Activated T-cell treated with anti-CD3 and anti-CD28 coated beads, Interleukin-2, amount 50 U/mL, for 72 hours (primary cell): ENCODE measurements around the gene EIF4G2. TPM values are rescaled to one million over a fixed set of nuclear protein-coding genes. Genes with fewer than 3 reads are reported as not detected.

Experiments
- ATAC-seq, 2 donors: fragments of 150-1000 bp; cut with Tn5 transposase; replicated peaks in 1 of 2; 2 replicates each; pipeline ENCODE4 v1.10.0; 2021; ENCODE audit warnings: moderate library complexity in 2 of 2, mild to moderate bottlenecking in 1 of 2
- DNase-seq, 2 donors: peaks; one replicate each; pipeline ENCODE4 v3.0.0; 2021 to 2022; ENCODE audit warnings: mixed read lengths in 1 of 2
- H3K27ac Mint-ChIP-seq: one replicate; pipeline ENCODE4 v1.8.0; 2022; ENCODE audit warnings: mild to moderate bottlenecking, moderate library complexity, mixed read lengths
- H3K27me3 Mint-ChIP-seq: one replicate; pipeline ENCODE4 v1.8.0; 2022; ENCODE audit warnings: low read depth, mixed read lengths
- H3K36me3 Mint-ChIP-seq, 2 donors: one replicate each; pipeline ENCODE4 v1.8.0; 2022; ENCODE audit warnings: mixed read lengths in 2 of 2, mild to moderate bottlenecking in 1 of 2; ENCODE audit not compliant: insufficient read depth in 2 of 2
- H3K4me1 Mint-ChIP-seq: one replicate; pipeline ENCODE4 v1.8.0; 2022; ENCODE audit warnings: low read depth, mixed read lengths
- H3K4me3 Mint-ChIP-seq, 2 donors: one replicate each; pipeline ENCODE4 v1.8.0; 2022; ENCODE audit warnings: mild to moderate bottlenecking in 2 of 2, mixed read lengths in 2 of 2, moderate library complexity in 2 of 2
- H3K9me3 Mint-ChIP-seq, 2 donors: one replicate each; pipeline ENCODE4 v1.8.0; 2022; ENCODE audit warnings: mixed read lengths in 2 of 2
- total RNA-seq, 2 donors: library from RNA; stranded (reverse); gene quantifications; one replicate each; pipeline ENCODE4 v1.2.3, GENCODE V29; 2022

The EIF4G2 gene
- total RNA-seq, 2 donors from 2014 or later: 807 to 864 TPM

GRCh38 chr11:10779086-10779485 is 29.6 kb downstream of the EIF4G2 start:
- H3K9me3 Mint-ChIP-seq: no peaks in the 10 kb centered on the region
- peak overlapping the region; percentile 36 for H3K27ac Mint-ChIP-seq
- H3K4me1 Mint-ChIP-seq: peaks cover 5% of the 10 kb centered on the region
- ATAC-seq (peak in 1 of 2 donors; percentile 19), DNase-seq (no peak)
- H3K27me3 Mint-ChIP-seq: no peaks in the 10 kb centered on the region
- H3K36me3 Mint-ChIP-seq: peaks cover 6 to 18% of the 10 kb centered on the region in 2 donors
- no peak overlapping the region for H3K4me3 Mint-ChIP-seq

- Mint-ChIP-seq H3K27me3 (no peaks in the 10 kb centered on the region), H3K4me1 (no peaks in the 10 kb centered on the region), H3K36me3 (peaks cover 8 to 18% of the 10 kb centered on the region in 2 donors), H3K4me3 (peak overlapping the region in 1 of 2 donors; percentile 16), H3K9me3 (no peaks in the 10 kb centered on the region), H3K27ac (peak overlapping the region; percentile 69)
- peak in 1 of 2 donors; percentile 35 for ATAC-seq
- no peak for DNase-seq
Measured at GRCh38 chr11:10778217-10778970, 30.3 kb downstream of the EIF4G2 start.

DNA sequence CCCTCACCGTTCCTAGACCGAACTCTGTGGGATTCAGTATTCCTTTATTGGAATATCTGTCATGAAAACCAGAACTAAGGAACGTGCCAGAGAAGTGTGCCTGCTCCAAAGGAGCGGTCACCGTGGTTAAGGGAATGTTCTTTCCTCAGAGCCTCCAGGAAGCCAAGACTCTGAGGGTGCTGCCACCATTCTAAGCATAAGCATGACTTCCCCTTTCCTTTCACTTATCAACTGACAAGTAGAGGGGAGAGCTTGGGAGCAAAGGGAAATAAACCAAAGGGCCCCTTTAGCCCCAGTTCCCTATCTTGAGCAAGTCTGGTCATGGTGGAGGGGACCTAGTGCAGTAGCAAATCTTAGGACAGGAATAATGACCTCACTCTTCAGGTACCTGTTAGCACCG is 30.9 kb downstream of the EIF4G2 start:
- no peaks in the 10 kb centered on the region for H3K9me3 Mint-ChIP-seq
- DNase-seq (no peak), ATAC-seq (no peak)
- no peak overlapping the region for H3K4me3 Mint-ChIP-seq
- peaks cover 8 to 19% of the 10 kb centered on the region in 2 donors for H3K36me3 Mint-ChIP-seq
- H3K27me3 Mint-ChIP-seq: no peaks in the 10 kb centered on the region
- no peak overlapping the region for H3K27ac Mint-ChIP-seq
- no peaks in the 10 kb centered on the region for H3K4me1 Mint-ChIP-seq

DNA sequence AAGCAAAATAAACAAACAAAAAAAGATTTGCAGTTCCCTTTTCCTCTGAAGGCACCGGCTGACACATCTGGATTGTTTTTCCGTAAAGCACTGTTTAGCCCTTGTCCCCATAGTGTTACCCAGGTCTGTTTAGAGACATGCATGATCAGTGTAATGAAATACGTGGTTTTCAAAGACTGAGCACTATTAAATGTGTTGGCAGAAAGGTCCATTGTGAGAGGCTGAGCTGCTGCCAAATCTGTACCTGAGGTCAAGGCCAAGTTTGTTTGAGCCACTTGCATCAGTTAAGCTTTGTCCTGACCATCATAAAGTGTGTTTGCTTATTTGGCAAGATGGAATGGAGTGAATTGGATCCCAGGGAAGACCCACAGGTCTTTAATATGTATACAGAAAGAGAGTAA is 31.3 kb downstream of the EIF4G2 start:
- Mint-ChIP-seq H3K9me3 (no peaks in the 10 kb centered on the region), H3K4me3 (no peak overlapping the region), H3K4me1 (no peaks in the 10 kb centered on the region), H3K36me3 (peaks cover 8 to 19% of the 10 kb centered on the region in 2 donors), H3K27ac (peak overlapping the region; percentile 61), H3K27me3 (no peaks in the 10 kb centered on the region)
- DNase-seq (no peak), ATAC-seq (no peak)

GRCh38 chr11:10774811-10775210 is 33.9 kb downstream of the EIF4G2 start:
- no peak for DNase-seq
- peaks cover 13 to 36% of the 10 kb centered on the region in 2 donors for H3K36me3 Mint-ChIP-seq
- no peaks in the 10 kb centered on the region for H3K4me1 Mint-ChIP-seq
- no peak overlapping the region for H3K4me3 Mint-ChIP-seq
- H3K9me3 Mint-ChIP-seq: no peaks in the 10 kb centered on the region
- H3K27me3 Mint-ChIP-seq: no peaks in the 10 kb centered on the region
- peak overlapping the region; percentile 7 for H3K27ac Mint-ChIP-seq
- ATAC-seq: no peak

DNA sequence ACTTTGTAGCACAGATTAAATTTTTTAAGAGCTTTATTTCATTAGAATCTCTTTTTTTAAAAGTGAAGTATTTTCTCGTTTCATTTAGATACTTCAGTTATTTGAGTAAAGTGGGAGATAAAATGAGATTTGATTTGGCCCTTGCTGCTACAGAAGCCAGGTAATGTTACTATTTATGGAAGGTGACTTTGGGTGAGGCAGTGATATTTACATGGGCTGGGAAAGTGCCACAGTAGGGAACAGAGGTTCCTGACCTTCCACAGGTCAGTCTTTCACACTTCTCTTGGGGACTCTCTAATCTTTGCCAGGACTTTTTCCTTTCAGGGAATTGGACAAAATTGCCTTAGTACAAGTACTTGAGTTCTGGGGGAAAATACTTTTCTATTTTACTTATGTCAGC is 37.3 kb downstream of the EIF4G2 start:
- no peaks in the 10 kb centered on the region for H3K9me3 Mint-ChIP-seq
- H3K27ac Mint-ChIP-seq: peak overlapping the region; percentile 54
- H3K27me3 Mint-ChIP-seq: no peaks in the 10 kb centered on the region
- H3K4me1 Mint-ChIP-seq: no peaks in the 10 kb centered on the region
- ATAC-seq (no peak), DNase-seq (no peak)
- peaks cover 10 to 36% of the 10 kb centered on the region in 2 donors for H3K36me3 Mint-ChIP-seq
- H3K4me3 Mint-ChIP-seq: no peak overlapping the region

GRCh38 chr11:10770626-10771254 is 38.0 kb downstream of the EIF4G2 start:
- DNase-seq: no peak
- Mint-ChIP-seq H3K4me1 (no peaks in the 10 kb centered on the region), H3K36me3 (peaks cover 7 to 40% of the 10 kb centered on the region in 2 donors), H3K4me3 (no peak overlapping the region), H3K27me3 (no peaks in the 10 kb centered on the region), H3K27ac (no peak overlapping the region), H3K9me3 (no peaks in the 10 kb centered on the region)
- ATAC-seq: no peak

- Mint-ChIP-seq H3K4me1 (no peaks in the 10 kb centered on the region), H3K27me3 (no peaks in the 10 kb centered on the region), H3K27ac (no peak overlapping the region), H3K9me3 (no peaks in the 10 kb centered on the region), H3K36me3 (peaks cover 0 to 32% of the 10 kb centered on the region in 2 donors), H3K4me3 (no peak overlapping the region)
- no peak for DNase-seq
- ATAC-seq: no peak
Measured at GRCh38 chr11:10764412-10764811, 44.3 kb downstream of the EIF4G2 start.

- Mint-ChIP-seq H3K27ac (no peak overlapping the region), H3K9me3 (no peaks in the 10 kb centered on the region), H3K36me3 (peaks cover 0 to 31% of the 10 kb centered on the region in 2 donors), H3K4me1 (no peaks in the 10 kb centered on the region), H3K4me3 (no peak overlapping the region), H3K27me3 (no peaks in the 10 kb centered on the region)
- ATAC-seq (no peak), DNase-seq (no peak)
Measured at GRCh38 chr11:10763766-10764165, 45.0 kb downstream of the EIF4G2 start.

DNA sequence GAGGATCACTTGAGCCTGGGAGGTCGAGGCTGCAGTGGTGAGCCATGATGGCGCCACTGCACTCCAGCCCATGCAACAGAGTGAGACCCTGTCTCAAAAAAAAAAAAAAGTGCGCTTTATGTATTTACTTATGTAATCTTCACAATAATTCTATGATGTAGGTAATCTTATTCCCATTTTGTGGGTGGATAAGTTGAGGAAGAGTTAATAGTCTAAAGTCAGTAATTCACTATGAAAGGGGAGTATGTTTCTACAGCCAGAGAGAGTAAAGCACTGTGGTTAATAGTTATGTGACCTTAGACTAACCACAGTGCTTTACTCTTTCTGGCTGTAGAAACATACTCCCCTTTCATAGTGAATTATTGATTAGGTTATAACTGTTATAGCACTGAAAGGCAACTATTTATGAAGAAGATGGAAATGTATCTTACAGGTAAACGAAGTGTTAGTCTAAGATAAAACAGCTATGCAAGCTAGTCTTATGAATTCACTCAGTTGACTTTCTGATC is 45.8 kb downstream of the EIF4G2 start:
- no peaks in the 10 kb centered on the region for H3K9me3 Mint-ChIP-seq
- H3K27ac Mint-ChIP-seq: no peak overlapping the region
- peaks cover 0 to 31% of the 10 kb centered on the region in 2 donors for H3K36me3 Mint-ChIP-seq
- DNase-seq (no peak), ATAC-seq (no peak)
- H3K4me3 Mint-ChIP-seq: no peak overlapping the region
- H3K4me1 Mint-ChIP-seq: no peaks in the 10 kb centered on the region
- H3K27me3 Mint-ChIP-seq: no peaks in the 10 kb centered on the region

- ATAC-seq (no peak), DNase-seq (no peak)
- peaks cover 0 to 31% of the 10 kb centered on the region in 2 donors for H3K36me3 Mint-ChIP-seq
- H3K27me3 Mint-ChIP-seq: no peaks in the 10 kb centered on the region
- H3K27ac Mint-ChIP-seq: peak overlapping the region; percentile 45
- H3K4me1 Mint-ChIP-seq: no peaks in the 10 kb centered on the region
- H3K4me3 Mint-ChIP-seq: no peak overlapping the region
- no peaks in the 10 kb centered on the region for H3K9me3 Mint-ChIP-seq
Measured at GRCh38 chr11:10762185-10762584, 46.5 kb downstream of the EIF4G2 start.

DNA sequence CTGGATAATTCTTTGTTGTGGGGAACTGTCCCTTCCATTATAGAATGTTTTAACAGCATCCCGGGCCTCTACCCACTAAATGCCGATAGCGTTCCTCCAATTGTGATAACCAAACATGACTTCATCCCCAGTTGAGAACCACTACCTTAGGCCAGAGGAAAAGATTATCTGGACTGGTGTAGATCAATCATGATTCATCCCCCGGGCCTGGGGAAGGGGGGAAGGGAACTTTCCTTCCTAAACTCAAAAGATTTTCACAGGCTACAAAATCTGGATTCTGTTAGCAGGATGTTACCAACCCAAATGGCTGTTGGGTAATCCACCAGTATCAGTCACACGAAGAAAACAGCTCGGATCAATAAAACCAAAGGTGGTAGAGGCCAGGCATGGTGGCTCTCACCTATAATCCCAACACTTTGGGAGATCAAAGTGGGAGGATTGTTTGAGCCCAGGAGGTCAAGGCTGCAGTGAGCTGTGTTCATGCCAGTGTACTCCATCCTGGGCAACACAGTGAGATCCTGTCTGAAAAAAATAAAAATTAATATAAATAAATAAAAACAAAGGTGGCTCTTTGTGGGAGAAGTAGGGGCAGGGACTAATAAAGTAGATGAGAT is 47.5 kb downstream of the EIF4G2 start:
- H3K36me3 Mint-ChIP-seq: peaks cover 0 to 24% of the 10 kb centered on the region in 2 donors
- no peaks in the 10 kb centered on the region for H3K27me3 Mint-ChIP-seq
- no peak overlapping the region for H3K27ac Mint-ChIP-seq
- H3K4me1 Mint-ChIP-seq: no peaks in the 10 kb centered on the region
- no peak for ATAC-seq
- DNase-seq: no peak
- no peak overlapping the region for H3K4me3 Mint-ChIP-seq
- no peaks in the 10 kb centered on the region for H3K9me3 Mint-ChIP-seq

- Mint-ChIP-seq H3K27me3 (no peaks in the 10 kb centered on the region), H3K4me1 (peaks cover 2% of the 10 kb centered on the region), H3K4me3 (no peak overlapping the region), H3K9me3 (no peaks in the 10 kb centered on the region), H3K36me3 (peaks cover 1 to 21% of the 10 kb centered on the region in 2 donors), H3K27ac (no peak overlapping the region)
- DNase-seq (no peak), ATAC-seq (no peak)
Measured at GRCh38 chr11:10758957-10759356, 49.8 kb downstream of the EIF4G2 start.
